NCI-H2107 treated with DMSO at 0.1 percent for 48 hours (cell line): ENCODE data around the gene NSRP1.
"Not testable (repeated sequence)": the region's sequence is repeated elsewhere in the genome, so short reads cannot be mapped to it uniquely, and the experiment has no call there.

ENCODE experiments used
- DNase-seq: peaks from one replicate; lab custom pipeline; 2025; ENCODE audit not compliant: unreplicated experiment; lab: John Stamatoyannopoulos, UW

The NSRP1 gene

GRCh38 chr17:30176855-30177254 is 60.2 kb downstream of the NSRP1 start:
- no peak for DNase-seq

GRCh38 chr17:30186761-30187160 is 70.1 kb downstream of the NSRP1 start:
- DNase-seq = no peak

- no peak for DNase-seq
Measured at GRCh38 chr17:30187573-30187972, 71.0 kb downstream of the NSRP1 start.

GRCh38 chr17:30188211-30188939 is 71.8 kb downstream of the NSRP1 start:
- no peak for DNase-seq

GRCh38 chr17:30191072-30191471 is 74.5 kb downstream of the NSRP1 start:
- no peak for DNase-seq

GRCh38 chr17:30196504-30196903 is 79.9 kb downstream of the NSRP1 start:
- no peak for DNase-seq

- DNase-seq = no peak
Measured at GRCh38 chr17:30197416-30197815, 80.8 kb downstream of the NSRP1 start.

- no peak for DNase-seq
Measured at GRCh38 chr17:30199600-30199999, 83.0 kb downstream of the NSRP1 start.

GRCh38 chr17:30200106-30200505 is 83.5 kb downstream of the NSRP1 start:
- DNase-seq = no peak

GRCh38 chr17:30200656-30201055 is 84.0 kb downstream of the NSRP1 start:
- not testable (repeated sequence) for DNase-seq

- no peak for DNase-seq
Measured at GRCh38 chr17:30203471-30203981, 86.9 kb downstream of the NSRP1 start.

GRCh38 chr17:30207655-30208054 is 91.0 kb downstream of the NSRP1 start:
- no peak for DNase-seq

- no peak for DNase-seq
Measured at GRCh38 chr17:30208214-30208613, 91.6 kb downstream of the NSRP1 start.

- DNase-seq = no peak
Measured at GRCh38 chr17:30209930-30210329, 93.3 kb downstream of the NSRP1 start.

GRCh38 chr17:30210366-30210765 is 93.8 kb downstream of the NSRP1 start:
- no peak for DNase-seq

- DNase-seq = no peak
Measured at GRCh38 chr17:30210901-30211300, 94.3 kb downstream of the NSRP1 start.

GRCh38 chr17:30211371-30211770 is 94.8 kb downstream of the NSRP1 start:
- DNase-seq = no peak

- no peak for DNase-seq
Measured at GRCh38 chr17:30212750-30213149, 96.1 kb downstream of the NSRP1 start.

- no peak for DNase-seq
Measured at GRCh38 chr17:30217054-30217453, 100.4 kb downstream of the NSRP1 start.

- no peak for DNase-seq
Measured at GRCh38 chr17:30217746-30218245, 101.2 kb downstream of the NSRP1 start.

GRCh38 chr17:30218799-30219198 is 102.2 kb downstream of the NSRP1 start:
- no peak for DNase-seq

GRCh38 chr17:30219315-30219714 is 102.7 kb downstream of the NSRP1 start:
- no peak for DNase-seq

- DNase-seq = no peak
Measured at GRCh38 chr17:30219833-30220232, 103.2 kb downstream of the NSRP1 start.
